ENCODE data around the gene AACS. TPM values are rescaled to one million over a fixed set of nuclear protein-coding genes. Genes with fewer than 3 reads are reported as not detected.

Gene AACS
- total and polyA plus RNA-seq, 2 of the 13 experiments (the other 11 are each of a cell fraction or from before 2014, with no cell fraction given) = 23.3 to 28.8 TPM

DNA sequence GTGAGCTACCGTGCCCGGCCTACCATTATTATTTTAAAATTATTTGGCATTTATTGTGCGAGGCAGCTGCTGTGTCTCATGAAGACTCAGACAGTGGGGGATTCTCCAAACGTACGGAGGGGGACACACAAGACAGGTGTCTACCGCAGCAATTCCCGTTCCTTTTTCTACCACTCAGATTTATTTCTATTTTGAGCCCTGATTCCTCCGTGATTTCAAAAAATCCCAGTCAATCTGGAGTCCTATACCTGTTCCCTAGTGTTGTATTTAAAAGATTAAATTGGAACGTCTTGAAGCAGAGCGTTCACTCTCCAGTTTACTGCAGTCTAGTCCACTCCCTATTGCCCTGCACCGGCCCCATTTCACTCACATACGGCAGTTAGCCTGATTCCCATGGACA is 97.9 kb downstream of the AACS start:
- Histone ChIP-seq H3K4me3 (replicated peaks in 1 of 3; ENCODE audit: insufficient read depth in 1 of 3, low read depth in 2 of 3, low read length in 3 of 3) (no peak overlapping the region), H3K9ac (ENCODE audit: insufficient read depth, low read depth, low read length) (no peak overlapping the region), H3K4me2 (ENCODE audit: low read depth, low read length) (no peak overlapping the region), H3K4me1 (ENCODE audit: insufficient read depth, low read length) (no peaks in the 10 kb centered on the region), H4K20me1 (ENCODE audit: insufficient read depth, low read length) (no peaks in the 10 kb centered on the region), H3K79me2 (ENCODE audit: insufficient read depth, low read length) (no peaks in the 10 kb centered on the region), H3K27ac (ENCODE audit: extremely low read length, insufficient read depth, low read length) (no peak overlapping the region), H3K27me3 (ENCODE audit: control insufficient read depth in 1 of 2, insufficient read depth in 2 of 2, low read length in 2 of 2) (peaks cover 2 to 10% of the 10 kb centered on the region in 2 experiments; a peak in 2 of 5 replicates), H3K36me3 (replicated peaks in 1 of 2; ENCODE audit: control insufficient read depth in 1 of 2, insufficient read depth in 2 of 2, low read length in 2 of 2) (no peaks in the 10 kb centered on the region), H3K9me3 (ENCODE audit: low read length) (no peaks in the 10 kb centered on the region), H2AFZ (ENCODE audit: low read length) (no peak overlapping the region)
- FAIRE-seq (no peak), DNase-seq (ENCODE audit: low spot score) (no peak), ATAC-seq (no peak)
- no TSS peak for BruUV-seq (replicated peaks)
- ChIA-PET CTCF (ENCODE audit: low intra/inter-chr PET ratio, low total read pairs) (no interaction called here), POLR2A (no interaction called here)
- in situ Hi-C loops (cut with HindIII; ENCODE audit: extremely low pct_ligation_motif_present, low pct_unique_long_range_greater_than_20kb) = no loop called here
- intact Hi-C loops (cut with micrococcal nuclease; ENCODE audit: unreplicated experiment) = no loop called here
- 53% methylated on average over 12 of the region's 12 CpGs for WGBS (ENCODE audit: low lambda C conversion rate)
- TF ChIP-seq PREB (CRISPR knock-in tag; IDR thresholded peaks at IDR 0.05) = no peak
- TF ChIP-seq RFX3 (CRISPR knock-in tag; IDR thresholded peaks at IDR 0.05) = no peak
- TF ChIP-seq, protein P1, sequence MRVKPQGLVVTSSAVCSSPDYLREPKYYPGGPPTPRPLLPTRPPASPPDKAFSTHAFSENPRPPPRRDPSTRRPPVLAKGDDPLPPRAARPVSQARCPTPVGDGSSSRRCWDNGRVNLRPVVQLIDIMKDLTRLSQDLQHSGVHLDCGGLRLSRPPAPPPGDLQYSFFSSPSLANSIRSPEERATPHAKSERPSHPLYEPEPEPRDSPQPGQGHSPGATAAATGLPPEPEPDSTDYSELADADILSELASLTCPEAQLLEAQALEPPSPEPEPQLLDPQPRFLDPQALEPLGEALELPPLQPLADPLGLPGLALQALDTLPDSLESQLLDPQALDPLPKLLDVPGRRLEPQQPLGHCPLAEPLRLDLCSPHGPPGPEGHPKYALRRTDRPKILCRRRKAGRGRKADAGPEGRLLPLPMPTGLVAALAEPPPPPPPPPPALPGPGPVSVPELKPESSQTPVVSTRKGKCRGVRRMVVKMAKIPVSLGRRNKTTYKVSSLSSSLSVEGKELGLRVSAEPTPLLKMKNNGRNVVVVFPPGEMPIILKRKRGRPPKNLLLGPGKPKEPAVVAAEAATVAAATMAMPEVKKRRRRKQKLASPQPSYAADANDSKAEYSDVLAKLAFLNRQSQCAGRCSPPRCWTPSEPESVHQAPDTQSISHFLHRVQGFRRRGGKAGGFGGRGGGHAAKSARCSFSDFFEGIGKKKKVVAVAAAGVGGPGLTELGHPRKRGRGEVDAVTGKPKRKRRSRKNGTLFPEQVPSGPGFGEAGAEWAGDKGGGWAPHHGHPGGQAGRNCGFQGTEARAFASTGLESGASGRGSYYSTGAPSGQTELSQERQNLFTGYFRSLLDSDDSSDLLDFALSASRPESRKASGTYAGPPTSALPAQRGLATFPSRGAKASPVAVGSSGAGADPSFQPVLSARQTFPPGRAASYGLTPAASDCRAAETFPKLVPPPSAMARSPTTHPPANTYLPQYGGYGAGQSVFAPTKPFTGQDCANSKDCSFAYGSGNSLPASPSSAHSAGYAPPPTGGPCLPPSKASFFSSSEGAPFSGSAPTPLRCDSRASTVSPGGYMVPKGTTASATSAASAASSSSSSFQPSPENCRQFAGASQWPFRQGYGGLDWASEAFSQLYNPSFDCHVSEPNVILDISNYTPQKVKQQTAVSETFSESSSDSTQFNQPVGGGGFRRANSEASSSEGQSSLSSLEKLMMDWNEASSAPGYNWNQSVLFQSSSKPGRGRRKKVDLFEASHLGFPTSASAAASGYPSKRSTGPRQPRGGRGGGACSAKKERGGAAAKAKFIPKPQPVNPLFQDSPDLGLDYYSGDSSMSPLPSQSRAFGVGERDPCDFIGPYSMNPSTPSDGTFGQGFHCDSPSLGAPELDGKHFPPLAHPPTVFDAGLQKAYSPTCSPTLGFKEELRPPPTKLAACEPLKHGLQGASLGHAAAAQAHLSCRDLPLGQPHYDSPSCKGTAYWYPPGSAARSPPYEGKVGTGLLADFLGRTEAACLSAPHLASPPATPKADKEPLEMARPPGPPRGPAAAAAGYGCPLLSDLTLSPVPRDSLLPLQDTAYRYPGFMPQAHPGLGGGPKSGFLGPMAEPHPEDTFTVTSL (CRISPR knock-in tag; IDR thresholded peaks at IDR 0.05; ENCODE audit: borderline replicate concordance) = no peak
- no peak for TF ChIP-seq HMGA1 (CRISPR knock-in tag; conservative IDR thresholded peaks at IDR 0.05)
- no peak for TF ChIP-seq FOSL1 (CRISPR knock-in tag; IDR thresholded peaks at IDR 0.05; ENCODE audit: borderline replicate concordance)
- no peak for TF ChIP-seq E2F5 (CRISPR knock-in tag; conservative IDR thresholded peaks at IDR 0.05)
- TF ChIP-seq TARDBP (CRISPR knock-in tag; IDR thresholded peaks at IDR 0.05) = no peak
- no peak for TF ChIP-seq SMAD1 (CRISPR knock-in tag; IDR thresholded peaks at IDR 0.05; ENCODE audit: borderline replicate concordance, low read depth)
- no peak for TF ChIP-seq MXD4 (CRISPR knock-in tag; IDR thresholded peaks at IDR 0.05)
- no peak for TF ChIP-seq ZBTB26 (CRISPR knock-in tag; IDR thresholded peaks at IDR 0.05; ENCODE audit: borderline replicate concordance)
- TF ChIP-seq HDAC2 (CRISPR knock-in tag; IDR thresholded peaks at IDR 0.05) = no peak
- no peak for TF ChIP-seq ATM (IDR thresholded peaks at IDR 0.05; ENCODE audit: borderline replicate concordance)
